ENCODE results near the gene INTS4.

GRCh38 chr11:77981346-77981947, 13.0 kb downstream of the INTS4 start:
- TF ChIP-seq, protein P1, sequence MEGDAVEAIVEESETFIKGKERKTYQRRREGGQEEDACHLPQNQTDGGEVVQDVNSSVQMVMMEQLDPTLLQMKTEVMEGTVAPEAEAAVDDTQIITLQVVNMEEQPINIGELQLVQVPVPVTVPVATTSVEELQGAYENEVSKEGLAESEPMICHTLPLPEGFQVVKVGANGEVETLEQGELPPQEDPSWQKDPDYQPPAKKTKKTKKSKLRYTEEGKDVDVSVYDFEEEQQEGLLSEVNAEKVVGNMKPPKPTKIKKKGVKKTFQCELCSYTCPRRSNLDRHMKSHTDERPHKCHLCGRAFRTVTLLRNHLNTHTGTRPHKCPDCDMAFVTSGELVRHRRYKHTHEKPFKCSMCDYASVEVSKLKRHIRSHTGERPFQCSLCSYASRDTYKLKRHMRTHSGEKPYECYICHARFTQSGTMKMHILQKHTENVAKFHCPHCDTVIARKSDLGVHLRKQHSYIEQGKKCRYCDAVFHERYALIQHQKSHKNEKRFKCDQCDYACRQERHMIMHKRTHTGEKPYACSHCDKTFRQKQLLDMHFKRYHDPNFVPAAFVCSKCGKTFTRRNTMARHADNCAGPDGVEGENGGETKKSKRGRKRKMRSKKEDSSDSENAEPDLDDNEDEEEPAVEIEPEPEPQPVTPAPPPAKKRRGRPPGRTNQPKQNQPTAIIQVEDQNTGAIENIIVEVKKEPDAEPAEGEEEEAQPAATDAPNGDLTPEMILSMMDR (IDR thresholded peaks at IDR 0.05; ENCODE audit: low read depth, low read length, poor library complexity, severe bottlenecking) = no peak
- no peak for TF ChIP-seq EZH2phosphoT487 (IDR thresholded peaks at IDR 0.05; ENCODE audit: borderline replicate concordance, low read length)
